ACC112 (cell line): ENCODE measurements around the gene PPP6R3.

Source experiments
- H2AFZ ChIP-seq: fragments of 200-600 bp; sonication (generic); one replicate; pipeline ENCODE4 v1.6.0; 2017; ENCODE audit warnings: antibody characterized with exemption, low read length; ENCODE audit not compliant: unreplicated experiment
- H3K27ac ChIP-seq: fragments of 200-600 bp; sonication (generic); 2 replicates; pipeline ENCODE4 v1.5.1; 2014; ENCODE audit warnings: low read depth, mild to moderate bottlenecking, antibody characterized with exemption, low read length, moderate library complexity
- H3K27me3 ChIP-seq: fragments of 200-600 bp; sonication (generic); 2 replicates; pipeline ENCODE4 v1.6.1; 2014; ENCODE audit warnings: mild to moderate bottlenecking, antibody characterized with exemption, low read length, moderate library complexity, mixed read lengths; ENCODE audit not compliant: insufficient read depth
- H3K36me3 ChIP-seq: fragments of 200-600 bp; sonication (generic); 2 replicates; pipeline ENCODE4 v1.6.1; 2016; ENCODE audit warnings: mild to moderate bottlenecking, antibody characterized with exemption, low read length, moderate library complexity, mixed read lengths; ENCODE audit not compliant: insufficient read depth
- H3K4me1 ChIP-seq: fragments of 200-600 bp; sonication (generic); one replicate; pipeline ENCODE4 v1.6.1; 2016; ENCODE audit warnings: low read length, mixed read lengths; ENCODE audit not compliant: insufficient read depth, unreplicated experiment, control insufficient read depth
- H3K4me3 ChIP-seq: fragments of 200-600 bp; sonication (generic); 2 replicates; pipeline ENCODE4 v1.5.1; 2014; ENCODE audit warnings: mild to moderate bottlenecking, low read depth, low read length
- H3K79me2 ChIP-seq: fragments of 200-600 bp; sonication (generic); one replicate; pipeline ENCODE4 v1.6.0; 2016; ENCODE audit warnings: low read length; ENCODE audit not compliant: control insufficient read depth, unreplicated experiment, insufficient read depth

PPP6R3 gene

DNA sequence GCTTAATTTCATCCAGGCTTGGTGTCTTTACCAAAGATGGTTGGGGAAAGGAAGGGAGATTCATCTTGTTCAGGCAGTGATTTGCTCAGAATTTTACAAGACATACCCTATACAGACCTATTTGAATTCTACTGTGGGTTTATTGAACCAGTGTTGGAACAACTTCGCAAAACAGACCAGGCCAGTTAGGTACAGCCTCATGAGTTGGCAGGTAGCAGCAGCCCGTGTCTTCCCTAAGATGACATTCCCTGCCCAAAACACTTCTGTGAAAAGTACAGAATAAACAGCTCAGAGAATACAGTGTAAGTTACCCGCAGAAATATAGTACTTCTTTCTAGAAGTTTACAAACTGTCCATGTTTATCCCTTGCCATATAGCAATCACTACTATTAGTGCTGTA lies 121.3 kb downstream of the PPP6R3 start:
- Histone ChIP-seq H3K36me3 (peaks cover 40% of the 10 kb centered on the region), H3K27ac (peak overlapping the region; percentile 67), H2AFZ (no peak overlapping the region), H3K79me2 (peaks cover 3% of the 10 kb centered on the region), H3K4me3 (no peak overlapping the region), H3K4me1 (peaks cover 24% of the 10 kb centered on the region), H3K27me3 (no peaks in the 10 kb centered on the region)

DNA sequence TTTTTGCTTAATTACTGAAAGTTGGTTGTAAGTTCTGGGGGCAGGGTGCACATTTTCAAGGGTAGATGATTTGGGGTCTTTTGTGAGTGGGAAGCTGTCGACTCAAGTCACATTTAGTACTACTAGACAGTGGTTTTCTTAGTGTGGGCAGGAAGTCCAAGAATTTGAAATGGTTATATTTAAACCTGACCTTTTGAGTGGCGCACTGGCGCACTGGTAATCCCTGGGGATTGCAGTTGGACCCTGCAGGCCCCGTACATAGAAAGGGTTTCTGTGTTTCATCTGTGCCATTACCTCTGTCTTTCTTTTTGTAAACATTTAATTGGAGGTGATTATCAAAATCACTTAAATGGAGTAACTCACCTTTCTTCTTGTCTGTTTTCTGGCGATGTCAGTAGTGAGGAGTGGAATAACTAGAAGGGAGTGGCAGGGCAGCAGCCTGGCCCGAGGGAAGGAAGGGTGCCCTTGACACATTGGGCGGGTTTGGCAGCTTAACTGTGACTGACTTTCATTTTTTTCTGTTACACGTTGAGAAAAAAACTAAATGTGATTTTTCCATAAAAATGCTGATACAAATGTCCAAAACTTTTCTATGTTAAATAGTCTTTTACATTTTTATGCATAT lies 122.0 kb downstream of the PPP6R3 start:
- Histone ChIP-seq H3K27ac (peak overlapping the region; percentile 67), H2AFZ (no peak overlapping the region), H3K36me3 (peaks cover 36% of the 10 kb centered on the region), H3K79me2 (peaks cover 3% of the 10 kb centered on the region), H3K4me1 (peaks cover 24% of the 10 kb centered on the region), H3K4me3 (no peak overlapping the region), H3K27me3 (no peaks in the 10 kb centered on the region)

DNA sequence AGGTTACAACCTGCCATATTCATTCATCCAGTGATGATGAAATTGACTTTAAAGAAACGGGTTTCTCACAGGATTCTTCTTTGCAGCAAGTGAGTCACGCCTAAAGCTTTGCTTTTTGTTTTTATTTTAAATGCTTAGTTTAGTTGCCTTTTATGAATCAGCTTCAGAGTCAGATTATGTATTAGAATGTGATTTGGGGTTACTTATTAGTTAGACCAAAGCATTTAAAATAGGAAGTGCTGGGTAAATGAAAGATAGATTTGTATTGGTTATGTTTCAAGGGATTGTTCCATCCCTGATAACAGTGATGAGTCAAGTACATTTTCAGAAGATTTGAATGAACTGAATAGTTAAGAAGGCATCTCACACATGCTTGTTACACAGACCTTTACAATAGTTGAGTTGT lies 122.5 kb downstream of the PPP6R3 start:
- Histone ChIP-seq H3K4me3 (no peak overlapping the region), H3K27ac (peak overlapping the region; percentile 67), H3K27me3 (no peaks in the 10 kb centered on the region), H3K4me1 (peaks cover 24% of the 10 kb centered on the region), H3K79me2 (peaks cover 3% of the 10 kb centered on the region), H2AFZ (no peak overlapping the region), H3K36me3 (peaks cover 38% of the 10 kb centered on the region)

DNA sequence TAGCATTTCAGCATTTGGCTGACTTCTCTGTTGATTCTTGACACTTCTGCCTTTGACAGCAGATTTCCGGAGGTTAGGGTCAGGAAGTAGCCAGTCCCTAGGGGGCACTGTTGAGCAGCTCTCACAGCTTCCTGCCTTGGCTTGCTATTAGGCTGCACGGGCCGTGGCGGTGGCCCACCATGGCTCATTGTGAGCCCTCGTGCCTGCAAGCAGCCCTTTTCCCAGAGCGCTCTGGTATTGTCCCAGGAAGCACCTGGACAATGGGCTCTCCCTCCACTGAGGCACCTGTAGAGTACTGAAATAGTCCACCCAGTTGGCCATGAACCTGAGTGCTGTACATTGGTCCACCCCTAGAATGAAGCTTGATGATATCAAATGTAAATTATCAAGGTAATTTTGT lies 123.5 kb downstream of the PPP6R3 start:
- peaks cover 24% of the 10 kb centered on the region for H3K4me1 ChIP-seq
- no peak overlapping the region for H2AFZ ChIP-seq
- peaks cover 27% of the 10 kb centered on the region for H3K36me3 ChIP-seq
- H3K27ac ChIP-seq = peak overlapping the region; percentile 67; the same call in 1 of the 2 replicates
- peaks cover 3% of the 10 kb centered on the region for H3K79me2 ChIP-seq
- H3K27me3 ChIP-seq = no peaks in the 10 kb centered on the region
- H3K4me3 ChIP-seq = no peak overlapping the region

DNA sequence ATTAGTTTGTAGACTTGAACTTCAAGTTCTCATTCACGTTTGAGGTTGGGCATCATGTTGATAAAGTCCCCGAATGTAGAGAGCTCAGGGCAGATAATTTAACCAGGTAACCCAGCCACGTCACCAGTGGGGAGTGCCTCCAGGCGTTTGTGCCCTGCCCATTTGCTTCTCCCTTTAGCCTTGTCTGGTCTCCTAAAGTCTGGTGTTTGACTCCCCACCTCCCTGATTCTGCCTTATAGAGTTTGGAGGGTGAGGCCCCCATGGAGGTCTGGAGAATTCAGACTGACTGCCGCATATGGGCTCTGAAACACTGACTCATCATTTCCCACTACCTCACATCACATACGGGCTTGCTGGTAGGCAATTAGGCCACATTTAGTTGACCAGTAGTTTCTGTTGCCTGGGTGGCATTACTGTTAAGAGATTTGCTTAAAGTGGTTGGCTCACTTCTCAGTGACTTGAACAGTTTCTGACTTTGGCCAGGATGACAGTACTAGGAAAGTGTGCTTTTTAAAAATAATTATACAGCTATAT lies 124.5 kb downstream of the PPP6R3 start:
- H3K4me1 ChIP-seq = peaks cover 24% of the 10 kb centered on the region
- H3K79me2 ChIP-seq = peaks cover 3% of the 10 kb centered on the region
- no peak overlapping the region for H3K4me3 ChIP-seq
- H3K27ac ChIP-seq = no peak overlapping the region
- H2AFZ ChIP-seq = no peak overlapping the region
- H3K36me3 ChIP-seq = peaks cover 34% of the 10 kb centered on the region
- no peaks in the 10 kb centered on the region for H3K27me3 ChIP-seq

DNA sequence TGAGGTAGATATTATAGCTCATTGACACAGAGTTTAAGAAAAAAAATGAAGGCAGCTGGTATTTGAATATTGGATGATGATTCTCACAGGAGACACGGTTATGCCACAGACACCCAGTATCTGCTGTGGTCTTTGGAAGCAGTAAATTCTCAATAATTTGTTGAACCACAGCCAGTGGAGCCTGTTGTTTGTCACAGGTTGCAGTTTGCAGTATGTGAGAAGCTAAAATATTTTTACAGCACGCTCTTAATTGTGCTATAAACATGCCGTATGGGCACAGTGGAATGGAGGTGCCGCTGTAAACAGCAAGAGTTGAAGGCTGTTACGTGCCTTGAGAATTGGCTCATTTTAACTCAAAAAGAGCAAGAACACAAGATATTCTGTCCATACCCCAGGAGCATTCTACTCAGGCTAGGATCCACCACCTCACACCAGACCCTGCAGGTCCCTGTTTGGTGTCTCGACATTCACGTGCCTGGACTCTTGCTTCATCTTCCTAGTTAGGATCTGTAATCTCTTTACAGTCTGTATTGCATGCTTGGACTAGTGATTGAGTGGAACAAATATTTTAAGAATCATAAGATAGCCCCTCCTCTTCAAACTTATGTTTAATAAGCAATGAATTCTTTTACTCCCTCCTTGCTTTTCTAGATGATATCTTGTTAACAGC lies 129.1 kb downstream of the PPP6R3 start:
- no peak overlapping the region for H3K4me3 ChIP-seq
- peaks cover 49% of the 10 kb centered on the region for H3K36me3 ChIP-seq
- H3K4me1 ChIP-seq = no peaks in the 10 kb centered on the region
- no peaks in the 10 kb centered on the region for H3K27me3 ChIP-seq
- peaks cover 3% of the 10 kb centered on the region for H3K79me2 ChIP-seq
- H2AFZ ChIP-seq = no peak overlapping the region
- no peak overlapping the region for H3K27ac ChIP-seq

DNA sequence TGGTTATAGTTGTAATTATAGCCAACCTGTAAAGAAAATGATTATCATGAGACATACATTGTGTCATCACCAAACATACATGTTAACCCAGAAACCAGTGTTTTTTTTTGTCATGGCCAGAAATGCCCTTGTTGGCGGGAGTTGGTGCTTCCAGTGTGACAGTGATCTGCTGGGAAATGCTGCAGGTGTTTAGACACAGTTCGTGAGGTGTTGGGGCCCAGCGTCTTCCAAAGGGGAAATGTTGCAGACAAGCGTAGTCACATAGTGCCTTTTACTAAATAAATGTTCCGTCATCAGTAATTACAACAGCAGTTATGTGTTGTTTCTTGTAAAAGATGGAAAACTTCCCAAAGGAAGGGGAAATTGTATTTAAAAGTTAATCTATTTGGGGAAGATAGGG lies 131.2 kb downstream of the PPP6R3 start:
- H3K27me3 ChIP-seq = no peaks in the 10 kb centered on the region
- H3K4me3 ChIP-seq = no peak overlapping the region
- H3K36me3 ChIP-seq = peaks cover 44% of the 10 kb centered on the region
- no peaks in the 10 kb centered on the region for H3K4me1 ChIP-seq
- no peak overlapping the region for H2AFZ ChIP-seq
- no peak overlapping the region for H3K27ac ChIP-seq
- H3K79me2 ChIP-seq = no peaks in the 10 kb centered on the region

DNA sequence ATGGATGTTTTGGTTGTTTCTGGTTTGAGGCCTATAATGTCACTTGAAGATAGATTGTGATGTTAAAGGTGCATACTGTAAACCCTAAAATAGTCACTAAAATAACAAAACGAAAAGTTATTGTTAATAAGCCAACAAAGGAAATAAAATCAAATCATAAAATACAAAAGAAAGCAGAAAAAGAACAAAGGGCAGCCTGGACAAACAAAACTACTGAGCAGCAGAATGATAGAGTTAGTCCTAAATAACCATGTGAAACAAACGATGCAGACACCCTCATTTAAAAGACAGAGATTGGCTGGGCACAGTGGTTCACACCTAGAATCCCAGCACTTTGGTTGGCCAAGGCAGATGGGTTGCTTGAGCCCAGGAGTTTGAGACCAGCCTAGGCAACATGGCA lies 132.9 kb downstream of the PPP6R3 start:
- Histone ChIP-seq H3K79me2 (no peaks in the 10 kb centered on the region), H3K36me3 (peaks cover 41% of the 10 kb centered on the region), H3K4me3 (no peak overlapping the region), H3K4me1 (no peaks in the 10 kb centered on the region), H2AFZ (no peak overlapping the region), H3K27me3 (no peaks in the 10 kb centered on the region), H3K27ac (no peak overlapping the region)

DNA sequence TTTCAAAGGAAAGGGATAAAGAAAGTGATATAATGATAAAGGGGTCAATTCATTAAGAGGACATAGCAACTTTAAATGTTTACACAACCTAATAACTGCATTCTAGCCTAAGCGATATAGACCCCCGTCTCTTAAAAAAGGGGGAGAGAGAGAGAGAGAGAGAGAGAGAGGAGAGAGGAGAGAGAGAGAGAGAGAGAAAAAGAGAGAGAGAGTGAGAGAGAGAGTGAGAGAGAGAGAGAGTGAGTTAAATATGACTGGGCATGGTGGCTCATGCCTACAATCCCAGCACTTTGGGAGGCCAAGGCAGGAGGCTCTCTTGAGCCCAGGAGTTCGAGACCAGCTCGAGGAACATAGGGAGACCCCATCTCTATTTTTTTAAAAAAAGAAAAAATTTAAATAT lies 133.6 kb downstream of the PPP6R3 start:
- Histone ChIP-seq H2AFZ (no peak overlapping the region), H3K36me3 (peaks cover 41% of the 10 kb centered on the region), H3K4me1 (no peaks in the 10 kb centered on the region), H3K27me3 (no peaks in the 10 kb centered on the region), H3K27ac (no peak overlapping the region), H3K4me3 (no peak overlapping the region), H3K79me2 (no peaks in the 10 kb centered on the region)

DNA sequence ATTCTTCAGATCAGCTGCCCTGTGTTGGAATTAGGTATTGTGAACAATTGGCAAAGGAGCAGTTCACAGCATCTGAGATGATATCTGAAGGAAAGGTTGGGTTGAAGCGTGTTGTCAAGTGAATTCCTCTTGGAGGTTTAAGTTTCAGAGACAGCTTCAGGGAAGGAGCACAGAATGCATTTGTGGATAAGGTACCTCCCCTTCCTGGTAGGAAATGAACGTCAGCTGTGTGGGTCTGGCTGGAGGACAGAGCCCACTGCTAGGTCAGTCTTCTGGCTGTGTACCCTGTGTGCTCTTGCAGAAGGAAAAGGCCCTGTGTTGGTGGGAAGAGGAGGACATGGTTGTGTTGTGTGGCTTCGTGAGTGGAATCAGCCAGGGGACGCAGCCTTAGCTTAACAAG lies 135.7 kb downstream of the PPP6R3 start:
- Histone ChIP-seq H3K27me3 (no peaks in the 10 kb centered on the region), H3K36me3 (peaks cover 25% of the 10 kb centered on the region; the same call in 1 of the 2 replicates), H2AFZ (no peak overlapping the region), H3K79me2 (no peaks in the 10 kb centered on the region), H3K4me1 (no peaks in the 10 kb centered on the region), H3K27ac (no peak overlapping the region), H3K4me3 (no peak overlapping the region)
